ENCODE data around the gene DGKH. TPM values are rescaled to one million over a fixed set of nuclear protein-coding genes. Genes with fewer than 3 reads are reported as not detected.

Gene DGKH
- polyA plus RNA-seq, 3 donors, result 4.7 to 6.2 (median 5.7) TPM

GRCh38 chr13:42271337-42272114, 223.1 kb downstream of the DGKH start:
- DNase-seq (ENCODE audit: low read depth in 3 of 3, low spot score in 2 of 3), result peak; percentile 91 to 96 (median 95)

GRCh38 chr13:42272115-42272803, 223.8 kb downstream of the DGKH start, which contains the start of gene AKAP11:
TSS of gene AKAP11 (plus strand) at chr13:42272152. CDS start at chr13:42286349, 14,197 bp downstream.
- peak in 2 of 3 donors; percentile 53 to 55 for DNase-seq (ENCODE audit: low read depth in 3 of 3, low spot score in 2 of 3)

GRCh38 chr13:42272804-42273175, 224.3 kb downstream of the DGKH start:
- DNase-seq (ENCODE audit: low read depth in 3 of 3, low spot score in 2 of 3), result no peak

DNA sequence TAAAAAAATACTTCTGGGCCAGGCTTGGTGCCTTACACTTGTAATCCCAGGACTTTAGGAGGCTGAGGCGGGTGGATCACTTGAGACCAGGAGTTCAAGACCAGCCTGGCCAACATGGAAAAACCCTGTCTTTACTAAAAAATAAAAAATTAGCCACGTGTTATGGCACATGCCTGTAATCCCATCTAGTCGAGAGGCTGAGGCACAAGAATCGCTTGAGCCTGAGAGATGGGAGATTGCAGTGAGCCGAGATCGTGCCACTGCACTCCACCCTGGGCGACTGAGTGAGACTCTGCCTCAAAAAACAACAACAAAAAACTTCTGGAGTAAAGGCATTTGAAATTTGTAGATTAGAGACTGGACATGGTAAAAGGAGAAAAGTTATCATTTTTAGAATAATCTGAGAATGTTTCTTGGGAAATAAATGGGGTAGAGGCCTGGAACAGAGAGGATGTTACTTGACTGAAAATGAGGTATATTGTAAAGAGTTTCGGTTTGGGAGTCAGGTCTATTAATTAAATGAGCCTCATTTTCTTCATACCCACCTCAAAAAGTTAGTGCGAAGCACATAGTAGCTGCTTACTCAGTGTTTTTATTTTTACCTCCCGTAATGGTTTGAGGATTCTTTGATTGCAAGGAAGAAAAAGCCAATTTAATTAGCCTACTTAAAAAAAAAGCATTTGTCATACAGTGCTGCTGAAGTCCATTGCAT, 226.1 kb downstream of the DGKH start:
- DNase-seq (ENCODE audit: low read depth in 3 of 3, low spot score in 2 of 3), result no peak

GRCh38 chr13:42275098-42275471, 226.6 kb downstream of the DGKH start:
- DNase-seq (ENCODE audit: low read depth in 3 of 3, low spot score in 2 of 3), result no peak

DNA sequence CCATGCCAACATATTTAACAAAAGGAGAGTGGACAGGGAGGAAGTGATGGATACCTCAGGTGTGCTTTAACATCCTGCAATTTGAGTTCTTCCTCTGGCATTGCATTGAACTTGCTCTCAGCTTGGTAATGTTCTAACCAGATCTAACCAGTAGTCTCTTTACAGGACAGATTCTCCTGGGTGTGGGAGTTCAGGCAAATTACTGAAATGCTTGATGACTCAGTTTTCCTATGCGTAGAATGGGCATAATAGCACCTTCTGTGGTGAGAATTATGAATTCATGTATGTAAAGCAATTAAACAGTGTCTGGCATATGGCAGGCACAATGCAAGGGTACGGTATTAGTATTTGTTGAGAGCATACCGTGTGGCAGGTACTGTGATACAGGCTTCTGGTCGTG, 227.1 kb downstream of the DGKH start:
- no peak for DNase-seq (ENCODE audit: low read depth in 3 of 3, low spot score in 2 of 3)

DNA sequence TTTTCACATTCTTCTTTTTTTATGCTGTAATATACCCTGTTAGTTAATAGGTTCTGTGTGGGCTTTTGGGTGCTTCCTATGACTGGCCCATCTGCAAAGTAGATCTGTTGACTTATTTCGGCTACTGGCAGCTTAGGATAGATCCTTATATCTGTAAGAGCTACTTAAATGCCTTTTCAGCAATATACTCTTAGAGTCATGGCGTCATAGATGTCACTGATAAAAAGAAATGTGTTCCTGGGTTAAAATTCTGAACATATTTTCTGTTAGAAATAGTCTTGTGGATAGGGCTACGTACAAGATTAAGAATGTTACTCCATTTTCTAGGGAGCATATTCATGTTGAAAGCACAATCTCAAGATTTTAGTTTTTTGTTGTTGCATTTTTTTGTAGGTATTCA, 228.2 kb downstream of the DGKH start:
- no peak for DNase-seq (ENCODE audit: low read depth in 3 of 3, low spot score in 2 of 3)

DNA sequence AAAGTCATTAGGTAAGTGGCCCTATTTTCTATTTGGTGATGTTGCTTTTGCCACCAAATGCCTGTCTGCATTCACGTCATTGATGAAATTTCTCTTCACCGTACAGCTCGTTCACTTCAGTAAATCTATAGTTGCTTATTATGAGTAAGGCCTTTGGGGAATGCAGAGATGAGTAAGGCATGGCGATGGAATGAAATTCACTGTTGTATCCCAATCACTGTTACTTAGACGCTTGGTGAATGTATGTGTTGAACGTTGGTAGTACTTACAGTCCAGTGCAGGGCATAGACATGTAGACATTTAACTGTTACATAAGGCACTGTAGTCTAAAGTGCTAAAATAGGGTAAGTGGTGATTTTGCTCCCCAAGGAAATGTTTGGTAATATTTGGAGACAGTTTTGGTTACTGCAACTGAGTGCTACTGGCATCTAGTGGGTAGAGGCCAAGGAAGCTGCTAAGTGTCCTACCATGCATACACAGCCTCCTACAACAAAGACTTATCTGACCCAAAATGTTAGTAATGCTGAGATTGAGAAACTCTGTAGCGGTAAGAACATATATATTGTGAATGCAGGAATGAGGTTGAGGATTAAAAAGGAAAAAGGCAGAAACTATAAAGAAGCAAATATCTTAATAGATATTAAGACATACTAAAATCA, 229.3 kb downstream of the DGKH start:
- DNase-seq (ENCODE audit: low read depth in 3 of 3, low spot score in 2 of 3), result no peak

GRCh38 chr13:42279080-42279479, 230.6 kb downstream of the DGKH start:
- DNase-seq (ENCODE audit: low read depth in 3 of 3, low spot score in 2 of 3), result no peak

DNA sequence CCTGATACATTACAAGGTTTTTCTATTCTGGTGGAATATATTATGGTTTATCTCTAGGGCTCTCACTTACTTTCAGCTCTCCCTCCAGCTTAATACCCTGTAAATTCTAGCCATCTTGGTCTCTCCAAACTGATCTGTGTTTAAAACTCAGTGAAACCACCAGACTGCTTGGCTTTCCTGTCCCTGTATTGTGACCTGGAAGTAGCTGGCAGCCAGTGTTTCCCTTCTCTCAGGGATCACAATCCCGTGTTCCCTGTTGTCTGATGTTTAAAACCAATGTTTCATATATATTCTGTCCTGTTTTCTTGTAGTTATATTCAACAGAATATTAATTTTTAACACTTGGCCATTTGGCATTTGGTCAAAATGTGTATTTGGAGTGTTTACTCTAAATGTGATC, 231.5 kb downstream of the DGKH start:
- DNase-seq (ENCODE audit: low read depth in 3 of 3, low spot score in 2 of 3), result no peak

GRCh38 chr13:42280537-42280936, 232.1 kb downstream of the DGKH start:
- no peak for DNase-seq (ENCODE audit: low read depth in 3 of 3, low spot score in 2 of 3)

DNA sequence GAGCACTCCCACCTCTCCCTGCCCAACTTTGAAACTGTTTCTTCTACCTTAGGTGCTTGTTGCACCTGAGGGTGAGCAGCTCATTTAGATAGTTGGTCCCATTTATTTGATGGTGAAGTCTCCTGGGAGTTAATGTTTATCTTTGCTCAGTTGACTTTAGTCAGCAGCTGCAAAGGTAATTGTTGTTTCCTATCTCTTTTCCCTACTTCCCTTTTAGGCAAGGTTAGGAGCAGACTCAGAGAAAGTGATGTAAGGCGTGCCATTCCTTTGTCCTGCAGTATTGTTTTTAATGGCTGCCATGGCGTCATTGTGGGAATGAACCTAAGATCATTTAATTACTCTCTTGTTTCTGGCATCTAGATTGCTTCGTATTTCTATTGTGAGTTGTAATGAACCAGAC, 235.1 kb downstream of the DGKH start:
- no peak for DNase-seq (ENCODE audit: low read depth in 3 of 3, low spot score in 2 of 3)

DNA sequence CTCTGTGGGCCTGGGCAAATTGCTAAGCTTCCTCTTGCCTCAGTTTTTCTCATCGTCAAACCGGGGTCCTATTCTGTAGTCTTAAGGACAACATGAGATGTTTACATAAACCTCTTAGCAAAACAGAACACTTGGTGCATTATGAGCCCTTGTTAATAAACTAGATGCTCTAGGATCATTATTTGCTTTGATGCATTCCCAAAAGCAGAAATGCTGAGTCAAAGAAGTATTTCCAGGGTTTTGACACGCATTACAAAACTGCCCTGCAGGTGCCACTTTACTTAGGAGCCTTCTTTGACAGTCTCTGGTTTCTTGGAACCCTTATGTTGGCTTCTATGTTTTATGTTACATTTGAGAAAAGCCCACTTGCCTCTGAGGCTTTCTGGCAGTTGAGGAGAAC, 235.6 kb downstream of the DGKH start:
- DNase-seq (ENCODE audit: low read depth in 3 of 3, low spot score in 2 of 3), result no peak

Other genes starting within 250 kb of the DGKH start
- 10 to 100 TPM; 20.5 to 23.8 (median 21.5) TPM for gene VWA8, start 87.5 kb upstream of the DGKH start, polyA plus RNA-seq (ENCODE audit: insufficient read length in 3 of 3)
- 10 to 100 TPM; 33.5 to 36.8 (median 36.2) TPM for gene AKAP11, start 223.5 kb downstream of the DGKH start, polyA plus RNA-seq (ENCODE audit: insufficient read length in 3 of 3)

Measured in right renal cortex interstitium (tissue), 3 donors.